SHP77 treated with DMSO at 0.1 percent for 48 hours (cell line): ENCODE results near the gene TMPRSS9.
"Not testable (repeated sequence)": the region's sequence is repeated elsewhere in the genome, so short reads cannot be mapped to it uniquely, and the experiment has no call there.

ENCODE experiments used
- DNase-seq: peaks from one replicate; lab custom pipeline; 2025; lab: John Stamatoyannopoulos, UW

Gene TMPRSS9

DNA sequence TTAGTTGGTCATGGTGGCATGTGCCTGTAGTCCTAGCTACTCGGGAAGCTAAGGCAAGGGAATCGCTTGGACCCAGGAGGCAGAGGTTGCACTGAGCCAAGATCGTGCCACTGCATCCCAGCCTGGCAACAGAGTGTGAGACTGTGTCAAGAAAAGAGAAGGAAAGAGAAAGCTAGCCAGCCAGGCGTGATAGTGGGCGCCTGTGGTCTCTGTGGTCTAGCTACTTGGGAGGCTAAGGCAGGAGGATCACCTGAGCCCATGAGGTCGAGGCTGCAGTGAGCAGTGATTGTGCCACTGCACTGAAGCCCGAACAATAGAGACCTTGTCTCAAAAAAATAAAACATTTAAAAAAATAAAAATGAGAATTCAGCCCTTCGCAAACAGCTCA lies 34.0 kb downstream of the TMPRSS9 start:
- DNase-seq = no peak

DNA sequence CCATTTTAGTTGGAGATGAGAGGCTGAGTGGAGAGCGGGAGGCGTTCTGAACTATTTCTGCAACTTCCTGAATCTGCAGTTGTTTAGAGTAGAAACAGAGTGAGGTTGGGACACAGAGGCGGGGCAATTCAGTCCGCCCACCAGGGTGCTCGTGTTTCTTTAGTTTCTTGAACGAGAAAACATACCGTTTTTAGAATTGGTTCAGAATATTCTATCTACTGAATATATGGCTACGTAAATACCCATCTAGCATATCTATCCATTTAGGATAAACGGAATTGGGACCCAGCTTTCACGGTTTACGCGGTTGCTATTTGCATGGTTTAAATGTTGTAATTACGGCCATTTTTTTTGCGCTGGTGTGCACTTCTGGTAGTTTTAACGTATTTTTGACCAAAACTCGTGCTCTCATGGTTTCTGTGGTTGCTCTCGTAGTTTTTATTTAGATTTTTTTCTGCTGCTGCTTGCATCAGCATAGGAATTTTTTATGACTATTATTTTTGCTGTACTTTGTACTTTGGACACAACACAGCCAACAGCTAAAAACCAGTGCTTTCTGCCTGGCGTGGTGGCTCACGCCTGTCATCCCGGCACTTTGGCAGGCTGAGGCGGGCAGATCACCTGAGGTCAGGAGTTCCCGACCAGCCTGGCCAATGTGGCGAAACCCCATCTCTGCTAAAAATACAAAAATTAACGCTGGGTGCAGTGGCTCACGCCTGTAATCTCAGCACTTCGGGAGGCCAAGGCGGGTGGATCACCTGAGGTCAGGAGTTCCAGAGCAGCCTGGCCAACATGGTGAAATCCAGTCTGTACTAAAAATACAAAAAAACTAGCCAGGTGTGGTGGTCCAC lies 34.6 kb downstream of the TMPRSS9 start:
- DNase-seq = no peak

DNA sequence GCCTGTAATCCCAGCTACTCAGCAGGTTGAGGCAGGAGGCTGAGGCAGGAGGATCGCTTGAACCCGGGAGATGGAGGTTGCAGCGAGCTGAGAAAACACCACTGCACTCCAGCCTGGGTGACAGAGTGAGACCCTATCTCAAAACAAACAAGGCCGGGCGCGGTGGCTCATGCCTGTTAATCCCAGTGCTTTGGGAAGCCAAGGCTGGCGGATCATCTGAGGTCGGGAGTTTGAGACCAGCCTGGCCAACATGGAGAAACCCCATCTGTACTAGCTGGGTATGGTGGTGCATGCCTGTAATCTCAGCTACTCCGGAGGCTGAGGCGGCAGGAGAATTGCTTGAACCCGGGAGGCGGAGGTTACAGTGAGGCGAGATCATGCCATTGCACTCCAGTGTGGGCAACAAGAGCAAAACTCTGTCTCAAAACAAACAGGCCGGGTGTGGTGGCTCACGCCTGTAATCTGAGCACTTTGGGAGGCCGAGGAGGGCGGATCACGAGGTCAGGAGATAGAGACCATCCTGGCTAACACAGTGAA lies 35.3 kb downstream of the TMPRSS9 start:
- not testable (repeated sequence) for DNase-seq

DNA sequence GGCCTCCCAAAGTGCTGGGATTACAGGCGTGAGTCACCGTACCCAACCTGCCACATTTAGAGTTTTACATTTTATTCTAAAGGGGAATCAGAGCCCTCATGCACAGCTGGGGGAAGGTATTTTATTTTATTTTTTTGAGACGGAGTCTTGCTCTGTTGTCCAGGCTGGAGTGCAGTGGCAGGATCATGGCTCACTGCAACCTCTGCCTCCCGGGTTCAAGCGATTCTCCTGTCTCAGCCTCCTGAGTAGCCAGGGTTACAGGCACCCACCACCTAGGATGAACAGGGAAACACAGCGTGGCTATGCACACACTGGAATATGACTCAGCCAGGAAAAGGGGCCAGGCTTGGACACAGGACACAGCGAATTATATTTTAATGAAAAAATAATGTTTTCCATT lies 37.1 kb downstream of the TMPRSS9 start:
- not testable (repeated sequence) for DNase-seq

DNA sequence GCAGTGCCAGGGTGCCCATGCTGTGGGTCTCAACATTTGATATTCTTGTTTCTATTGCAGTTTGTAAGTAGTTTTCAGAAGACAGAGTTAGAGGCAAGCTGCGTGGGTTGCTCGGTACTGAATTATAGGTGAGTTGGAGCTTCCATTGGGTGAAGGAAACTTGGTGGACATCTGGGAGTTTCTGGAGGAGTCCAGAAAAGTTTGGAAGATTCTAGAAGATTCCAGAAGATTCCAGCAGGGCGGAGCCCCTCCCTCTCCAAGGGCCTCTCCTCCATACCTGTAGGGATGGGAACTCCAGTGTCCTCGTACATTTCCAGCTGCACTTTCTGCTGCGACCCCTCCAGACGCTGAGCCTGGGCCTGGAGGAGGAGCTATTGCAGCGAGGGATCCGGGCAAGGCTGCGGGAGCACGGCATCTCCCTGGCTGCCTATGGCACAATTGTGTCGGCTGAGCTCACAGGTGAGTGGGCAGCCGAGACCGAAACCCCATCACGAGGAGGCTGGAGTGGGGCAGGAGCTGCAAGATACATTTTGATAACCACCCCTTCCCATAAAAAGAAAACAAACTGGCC lies 38.8 kb downstream of the TMPRSS9 start:
- no peak for DNase-seq

GRCh38 chr19:2399582-2399981 lies 39.5 kb downstream of the TMPRSS9 start:
- DNase-seq = no peak

GRCh38 chr19:2408247-2408646 lies 48.2 kb downstream of the TMPRSS9 start:
- no peak for DNase-seq

GRCh38 chr19:2409352-2409912 lies 49.4 kb downstream of the TMPRSS9 start:
- DNase-seq = no peak

DNA sequence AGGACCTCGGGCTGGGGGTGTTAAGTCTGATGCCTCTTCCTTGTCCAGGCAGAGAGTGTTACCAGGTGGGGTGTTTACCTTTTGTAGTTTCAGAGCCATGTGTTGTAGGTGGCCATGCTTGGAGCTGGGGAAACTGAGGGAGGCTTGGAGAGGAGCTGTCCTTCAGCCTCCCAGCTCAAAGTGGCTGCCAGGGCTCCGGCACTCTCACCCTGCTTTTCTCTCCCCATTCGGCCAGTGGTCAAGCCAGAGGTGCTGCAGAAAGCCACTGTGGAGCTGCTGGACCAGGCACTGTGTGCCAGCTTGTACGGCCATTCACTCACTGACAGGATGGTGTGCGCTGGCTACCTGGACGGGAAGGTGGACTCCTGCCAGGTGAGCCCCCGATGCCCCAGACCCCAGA lies 50.0 kb downstream of the TMPRSS9 start:
- DNase-seq = no peak

DNA sequence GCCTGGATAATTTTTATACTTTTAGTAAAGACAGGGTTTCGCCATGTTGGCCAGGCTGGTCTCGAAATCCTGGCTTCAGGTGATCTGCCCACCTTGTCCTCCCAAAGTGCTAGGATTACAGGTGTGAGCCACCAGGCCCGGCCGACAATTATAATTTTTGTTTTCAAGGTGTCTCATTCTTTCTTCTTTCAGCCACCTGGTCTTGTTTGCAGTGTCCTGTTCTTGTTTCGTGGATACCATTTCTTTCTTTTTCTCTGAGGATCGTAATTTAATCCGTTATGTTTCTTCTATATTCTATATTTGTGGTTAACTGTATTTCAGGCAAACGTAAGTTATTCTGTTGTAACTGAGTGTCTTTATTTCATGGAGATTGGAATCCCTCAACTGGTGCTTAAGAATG lies 51.6 kb downstream of the TMPRSS9 start:
- DNase-seq = no peak

GRCh38 chr19:2412449-2412848 lies 52.4 kb downstream of the TMPRSS9 start:
- no peak for DNase-seq

GRCh38 chr19:2413159-2413558 lies 53.1 kb downstream of the TMPRSS9 start:
- DNase-seq = no peak

DNA sequence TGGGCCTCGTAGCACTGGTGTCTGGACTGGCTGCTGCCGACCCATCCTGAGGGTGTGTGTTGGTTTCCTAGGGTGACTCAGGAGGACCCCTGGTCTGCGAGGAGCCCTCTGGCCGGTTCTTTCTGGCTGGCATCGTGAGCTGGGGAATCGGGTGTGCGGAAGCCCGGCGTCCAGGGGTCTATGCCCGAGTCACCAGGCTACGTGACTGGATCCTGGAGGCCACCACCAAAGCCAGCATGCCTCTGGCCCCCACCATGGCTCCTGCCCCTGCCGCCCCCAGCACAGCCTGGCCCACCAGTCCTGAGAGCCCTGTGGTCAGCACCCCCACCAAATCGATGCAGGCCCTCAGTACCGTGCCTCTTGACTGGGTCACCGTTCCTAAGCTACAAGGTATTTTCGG lies 53.6 kb downstream of the TMPRSS9 start:
- DNase-seq = no peak

GRCh38 chr19:2415281-2415972 lies 55.4 kb downstream of the TMPRSS9 start:
- DNase-seq = no peak

GRCh38 chr19:2415973-2416319 lies 55.9 kb downstream of the TMPRSS9 start:
- DNase-seq = no peak

GRCh38 chr19:2416321-2417097 lies 56.4 kb downstream of the TMPRSS9 start:
- no peak for DNase-seq

DNA sequence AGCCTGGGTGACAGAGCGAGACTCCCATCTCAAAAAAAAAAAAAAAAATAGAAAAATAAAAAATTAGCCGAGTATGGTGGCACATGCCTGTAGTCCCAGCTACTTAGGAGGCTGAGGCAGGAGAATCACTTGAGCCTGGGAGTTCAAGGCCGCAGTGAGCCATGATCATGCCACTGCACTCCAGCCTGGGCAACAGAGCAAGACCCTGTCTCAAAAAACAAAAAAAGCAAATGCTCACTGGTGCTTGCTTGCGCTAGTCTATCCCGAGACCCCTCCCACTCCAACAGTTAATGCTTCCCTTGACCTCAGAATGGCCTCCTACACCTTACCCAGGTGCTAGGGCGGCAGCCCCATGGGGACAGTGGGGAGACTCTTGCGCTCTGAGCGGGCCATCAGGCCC lies 57.4 kb downstream of the TMPRSS9 start:
- DNase-seq = not testable (repeated sequence)

GRCh38 chr19:2417881-2418406 lies 57.9 kb downstream of the TMPRSS9 start:
- DNase-seq = no peak

- no peak for DNase-seq
Measured at GRCh38 chr19:2419754-2420153, 59.7 kb downstream of the TMPRSS9 start.

GRCh38 chr19:2420490-2420889 lies 60.4 kb downstream of the TMPRSS9 start:
- DNase-seq = no peak

DNA sequence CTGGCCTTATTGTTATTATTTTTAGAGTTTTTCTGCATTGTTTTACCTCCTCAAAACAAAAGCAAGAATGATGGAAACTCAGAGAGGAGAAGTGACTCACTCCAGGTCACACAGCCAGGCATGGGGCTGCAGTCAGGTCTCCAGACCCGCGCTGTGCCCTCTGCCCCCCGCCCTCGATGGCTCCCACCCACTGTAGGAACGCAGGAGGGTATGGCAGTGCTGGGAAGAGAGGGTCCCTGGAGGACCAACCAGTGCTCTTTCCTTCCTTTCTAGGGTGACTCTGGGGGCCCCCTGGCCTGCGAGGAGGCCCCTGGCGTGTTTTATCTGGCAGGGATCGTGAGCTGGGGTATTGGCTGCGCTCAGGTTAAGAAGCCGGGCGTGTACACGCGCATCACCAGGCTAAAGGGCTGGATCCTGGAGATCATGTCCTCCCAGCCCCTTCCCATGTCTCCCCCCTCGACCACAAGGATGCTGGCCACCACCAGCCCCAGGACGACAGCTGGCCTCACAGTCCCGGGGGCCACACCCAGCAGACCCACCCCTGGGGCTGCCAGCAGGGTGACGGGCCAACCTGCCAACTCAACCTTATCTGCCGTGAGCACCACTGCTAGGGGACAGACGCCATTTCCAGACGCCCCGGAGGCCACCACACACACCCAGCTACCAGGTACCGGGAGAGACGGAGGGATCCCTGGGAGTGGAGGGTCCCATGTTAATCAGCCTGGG lies 61.7 kb downstream of the TMPRSS9 start:
- no peak for DNase-seq
